HepG2 (cell line): ENCODE data around the gene SLC16A11. TPM values are rescaled to one million over a fixed set of nuclear protein-coding genes. Genes with fewer than 3 reads are reported as not detected.

Experiments used
- DPF2 ChIP-seq: sonication (generic); formaldehyde crosslinking; IDR thresholded peaks from 2 replicates; pipeline ENCODE4 v1.4.0; 2020; ENCODE audit warnings: mild to moderate bottlenecking, low read depth, missing genetic modification reagents, borderline replicate concordance
- ETV6 ChIP-seq: sonication (generic); formaldehyde crosslinking; conservative IDR thresholded peaks from 2 replicates; pipeline ENCODE4 v1.4.0; 2020; ENCODE audit warnings: missing genetic modification reagents
- FOXK1 ChIP-seq: sonication (generic); formaldehyde crosslinking; IDR thresholded peaks from 2 replicates; pipeline ENCODE4 v1.4.0; 2020; ENCODE audit warnings: low read depth, missing genetic modification reagents, borderline replicate concordance
- HNRNPLL ChIP-seq: fragments of 200-400 bp; formaldehyde crosslinking; IDR thresholded peaks from 2 replicates; pipeline ENCODE4 v1.6.1; 2017; ENCODE audit warnings: mild to moderate bottlenecking, low read depth, low read length; ENCODE audit not compliant: poor library complexity, severe bottlenecking
- JUN ChIP-seq: sonication (generic); formaldehyde crosslinking; IDR thresholded peaks from 2 replicates; pipeline ENCODE4 v1.4.0; 2020; ENCODE audit warnings: mild to moderate bottlenecking, missing genetic modification reagents
- KDM2A ChIP-seq: sonication (generic); formaldehyde crosslinking; IDR thresholded peaks from 2 replicates; pipeline ENCODE4 v1.4.0; 2020; ENCODE audit warnings: low read depth, missing genetic modification reagents, borderline replicate concordance
- KLF12 ChIP-seq: sonication (generic); formaldehyde crosslinking; IDR thresholded peaks from 2 replicates; pipeline ENCODE4 v1.4.0; 2020; ENCODE audit warnings: missing genetic modification reagents, borderline replicate concordance
- MAFK ChIP-seq, 2 experiments: IDR thresholded peaks in 1 of 2; conservative IDR thresholded peaks in 1 of 2; 2 replicates each; pipeline ENCODE4 v1.6.1; 2011; ENCODE audit warnings: improper control_type of control experiment in 2 of 2, low read length in 2 of 2
- PRDM15 ChIP-seq: sonication (generic); formaldehyde crosslinking; IDR thresholded peaks from 2 replicates; pipeline ENCODE4 v1.4.0; 2020; ENCODE audit warnings: missing genetic modification reagents
- SAFB2 ChIP-seq: sonication (generic); formaldehyde crosslinking; IDR thresholded peaks from 2 replicates; pipeline ENCODE4 v1.5.1; 2020; ENCODE audit warnings: missing genetic modification reagents, low read depth, mild to moderate bottlenecking, borderline replicate concordance
- STAT5B ChIP-seq: sonication (generic); formaldehyde crosslinking; IDR thresholded peaks from 2 replicates; pipeline ENCODE4 v1.4.0; 2020; ENCODE audit warnings: missing genetic modification reagents
- TEAD2 ChIP-seq: sonication (generic); formaldehyde crosslinking; IDR thresholded peaks from 2 replicates; pipeline ENCODE4 v1.9.0; 2021; ENCODE audit warnings: missing genetic modification reagents
- U2AF1 ChIP-seq: fragments of 200-400 bp; formaldehyde crosslinking; optimal IDR thresholded peaks from 2 replicates; pipeline ENCODE3; 2017; ENCODE audit warnings: mild to moderate bottlenecking, low read depth, low read length
- YY1 ChIP-seq: IDR thresholded peaks from 2 replicates; pipeline ENCODE4 v1.6.1; 2011; ENCODE audit warnings: low read length, low read depth, moderate library complexity, mild to moderate bottlenecking; ENCODE audit not compliant: insufficient read depth, insufficient replicate concordance
- ZBTB44 ChIP-seq: sonication (generic); formaldehyde crosslinking; IDR thresholded peaks from 2 replicates; pipeline ENCODE4 v1.4.0; 2020; ENCODE audit warnings: missing genetic modification reagents
- ZBTB46 ChIP-seq: sonication (generic); formaldehyde crosslinking; IDR thresholded peaks from 2 replicates; pipeline ENCODE4 v1.4.0; 2020; ENCODE audit warnings: mild to moderate bottlenecking, missing genetic modification reagents, borderline replicate concordance
- ZC3H13 ChIP-seq: sonication (generic); formaldehyde crosslinking; IDR thresholded peaks from 2 replicates; pipeline ENCODE4 v1.8.1; 2023; ENCODE audit warnings: mild to moderate bottlenecking, missing genetic modification reagents, moderate library complexity
- ZFP36L1 ChIP-seq: sonication (generic); formaldehyde crosslinking; IDR thresholded peaks from 2 replicates; pipeline ENCODE4 v1.8.0; 2022; ENCODE audit warnings: mild to moderate bottlenecking, missing genetic modification reagents, moderate library complexity
- ZFP36L2 ChIP-seq: sonication (generic); formaldehyde crosslinking; IDR thresholded peaks from 2 replicates; pipeline ENCODE4 v1.4.0; 2020; ENCODE audit warnings: missing genetic modification reagents
- ZNF383 ChIP-seq: sonication (generic); formaldehyde crosslinking; IDR thresholded peaks from 2 replicates; pipeline ENCODE4 v1.4.0; 2020; ENCODE audit warnings: missing genetic modification reagents, mild to moderate bottlenecking, borderline replicate concordance
- ZNF441 ChIP-seq: sonication (generic); formaldehyde crosslinking; IDR thresholded peaks from 2 replicates; pipeline ENCODE4 v1.7.0; 2021; ENCODE audit warnings: missing genetic modification reagents, borderline replicate concordance
- polyA plus RNA-seq, 8 experiments: library from polyadenylated mRNA; depleted of rRNA in 3 of 8; stranded (reverse) in 7 of 8; unstranded in 1 of 8; fragments of >200 nt; fragmentation: Illumina TruSeq in 4 of 8; extraction: Trizol in 4 of 8; gene quantifications; 2 replicates each; pipeline versions ENCODE4 v1.2.1 to v1.2.3, GENCODE V29; 2011 to 2016; ENCODE audit warnings: low read depth in 4 of 8, missing spikeins in 1 of 8, mixed read lengths in 1 of 8; ENCODE audit not compliant: insufficient read depth in 1 of 8
- total RNA-seq, 5 experiments: library from RNA; depleted of rRNA; stranded (reverse); fragments of >200 nt; fragmentation: Illumina TruSeq; extraction: Trizol; gene quantifications; 2 replicates each; pipeline ENCODE4 v1.2.3, GENCODE V29; 2016; ENCODE audit warnings: low read depth in 1 of 5

SLC16A11 gene
- total and polyA plus RNA-seq, 2 of the 13 experiments (the other 11 are each of a cell fraction or from before 2014, with no cell fraction given) = not detected

GRCh38 chr17:7035591-7036368, 8.1 kb downstream of the SLC16A11 start, which contains the start of gene SLC16A13 (continued):
- no peak for TF ChIP-seq JUN (CRISPR knock-in tag)
- no peak for TF ChIP-seq FOXK1 (CRISPR knock-in tag)
- TF ChIP-seq ZBTB46 (CRISPR knock-in tag) = no peak
- peak; percentile 5 for TF ChIP-seq YY1
- no peak for TF ChIP-seq ZNF383 (CRISPR knock-in tag)
- no peak for TF ChIP-seq ZFP36L1 (CRISPR knock-in tag)
- 0 out of 2 replicates have a peak, but pooled peaks have one; percentile 38 for TF ChIP-seq ZNF441
- no peak for TF ChIP-seq U2AF1
- 0 out of 2 replicates have a peak, but pooled peaks have one; percentile 6 for TF ChIP-seq KLF12 (CRISPR knock-in tag)
- TF ChIP-seq KDM2A (CRISPR knock-in tag) = peak; percentile 66
- TF ChIP-seq ZFP36L2 (CRISPR knock-in tag) = no peak
- TF ChIP-seq ZC3H13 (CRISPR knock-in tag) = 0 out of 2 replicates have a peak, but pooled peaks have one; percentile 29
- no peak for TF ChIP-seq ZBTB44
- TF ChIP-seq TEAD2 = no peak
- TF ChIP-seq MAFK (conservative IDR thresholded peaks at IDR 0.05 in 1 of 2, IDR thresholded peaks at IDR 0.05 in 1 of 2; ENCODE audit: low read length in 2 of 2) = no peak
- TF ChIP-seq SAFB2 (CRISPR knock-in tag) = 0 out of 2 replicates have a peak, but pooled peaks have one; percentile 19
- no peak for TF ChIP-seq DPF2 (CRISPR knock-in tag)
- TF ChIP-seq ETV6 (CRISPR knock-in tag) = 0 out of 2 replicates have a peak, but pooled peaks have one; percentile 17
- 0 out of 2 replicates have a peak, but pooled peaks have one; percentile 63 for TF ChIP-seq STAT5B (CRISPR knock-in tag)
- peak; percentile 14; the same call in 1 of the 2 replicates for TF ChIP-seq PRDM15 (CRISPR knock-in tag)
- TF ChIP-seq HNRNPLL = peak; percentile 63
